Activated CD4-positive, alpha-beta T cell treated with anti-CD3 and anti-CD28 coated beads, Interleukin-2, amount 10 ng/mL, durations not matched to agents 24 days and 14 days (primary cell): ENCODE measurements around the gene SPCS3. TPM values are rescaled to one million over a fixed set of nuclear protein-coding genes. Genes with fewer than 3 reads are reported as not detected.

Experiments
- DNase-seq: peaks from one replicate; pipeline ENCODE4 v3.0.0; 2022
- H3K27ac Mint-ChIP-seq: one replicate; pipeline ENCODE4 v1.8.0; 2022; ENCODE audit warnings: mild to moderate bottlenecking, mixed read lengths
- H3K27me3 Mint-ChIP-seq: one replicate; pipeline ENCODE4 v1.8.0; 2022; ENCODE audit warnings: mixed read lengths
- H3K36me3 Mint-ChIP-seq: one replicate; pipeline ENCODE4 v1.8.0; 2022; ENCODE audit warnings: low read depth, mild to moderate bottlenecking, mixed read lengths
- H3K4me1 Mint-ChIP-seq: one replicate; pipeline ENCODE4 v1.8.0; 2021; ENCODE audit warnings: mixed read lengths
- H3K4me3 Mint-ChIP-seq: one replicate; pipeline ENCODE4 v1.8.0; 2022; ENCODE audit warnings: mild to moderate bottlenecking, moderate library complexity, mixed read lengths
- H3K9me3 Mint-ChIP-seq: one replicate; pipeline ENCODE4 v1.8.0; 2021; ENCODE audit warnings: mixed read lengths
- intact Hi-C: fragments of 100-400 bp; cut with micrococcal nuclease; formaldehyde crosslinking; loops from one replicate; pipeline ENCODE4 v1.15.1; 2023
- total RNA-seq: library from RNA; stranded (reverse); gene quantifications from 2 replicates; pipeline ENCODE4 v1.2.3, GENCODE V29; 2022

SPCS3 gene
- total RNA-seq, 1 donor from 2014 or later = 200 TPM

DNA sequence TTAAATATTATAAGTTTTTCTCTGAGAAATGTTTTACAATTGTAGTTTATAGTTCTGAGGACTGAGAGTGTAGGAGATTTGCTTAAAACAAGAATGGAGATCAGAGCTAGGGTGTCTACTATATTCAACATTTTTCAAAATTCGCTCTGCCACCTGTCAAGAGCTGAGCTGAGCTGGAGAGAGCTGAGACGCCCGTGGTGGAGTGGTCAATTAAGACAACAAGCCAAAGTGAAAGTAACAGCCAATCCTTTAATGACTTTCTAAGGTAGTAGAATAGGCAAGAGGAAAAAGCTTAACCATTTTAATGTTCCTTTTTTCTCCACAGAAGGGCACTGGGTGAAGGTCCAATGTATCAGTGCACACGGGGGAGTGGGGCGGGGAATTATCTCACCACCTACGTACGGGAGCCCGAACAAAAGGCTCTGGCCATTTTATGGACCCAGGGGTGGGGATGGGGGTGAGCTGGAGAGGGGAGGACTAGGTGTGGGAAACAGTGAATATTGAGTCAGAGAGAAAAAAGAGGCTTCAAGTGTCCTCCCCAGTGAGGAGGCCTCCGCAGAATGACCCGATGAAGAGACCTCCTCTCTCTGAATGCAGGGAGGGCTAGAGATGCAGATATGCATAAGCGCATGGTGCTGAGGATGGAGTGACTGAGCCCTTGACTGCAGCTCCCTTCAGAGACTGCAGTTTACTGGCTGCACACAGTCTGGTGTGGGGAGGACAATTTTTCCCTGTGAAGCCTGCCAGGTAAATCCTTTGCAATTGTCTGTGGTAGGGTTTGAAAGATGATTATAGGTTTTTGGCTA, 60.8 kb downstream of the SPCS3 start:
- H3K27ac Mint-ChIP-seq = no peak overlapping the region

More for the DNA sequence above, 60.8 kb downstream of the SPCS3 start:
- no peak overlapping the region for H3K4me3 Mint-ChIP-seq
- H3K9me3 Mint-ChIP-seq = no peaks in the 10 kb centered on the region
- no peaks in the 10 kb centered on the region for H3K36me3 Mint-ChIP-seq
- H3K4me1 Mint-ChIP-seq = no peaks in the 10 kb centered on the region
- DNase-seq = no peak
- peaks cover 15% of the 10 kb centered on the region for H3K27me3 Mint-ChIP-seq
- intact Hi-C loops = no loop called here

Other genes with a start within 250 kb of the SPCS3 start
- gene SPATA4, start 124.4 kb upstream of the SPCS3 start, total RNA-seq = 0.12 TPM in 1 of 2 replicates, not detected in the other
- gene ASB5, start 50.7 kb upstream of the SPCS3 start, total RNA-seq = not detected in 2 replicates